Adrenal gland (tissue), 12 donors: ENCODE measurements around the gene CENPP. TPM values are rescaled to one million over a fixed set of nuclear protein-coding genes. Genes with fewer than 3 reads are reported as not detected.

ENCODE experiments used
- DNase-seq, 7 donors: peaks; one replicate each; pipeline ENCODE4 v3.0.0-alpha.2; 2019 to 2020
- H3K27ac ChIP-seq, 5 donors: fragments of 200-600 bp; sonication (generic) in 4 of 5; 1 replicate in 3 of 5; 2 replicates in 2 of 5; pipeline versions ENCODE4 v1.5.1 to v1.8.0; 2016 to 2020; ENCODE audit warnings: mild to moderate bottlenecking in 1 of 5
- H3K27me3 ChIP-seq: fragments of 200-600 bp; 2 replicates; pipeline ENCODE4 v1.8.0; 2021
- H3K36me3 ChIP-seq, 2 donors: fragments of 200-600 bp; replicated peaks in 1 of 2; 1 replicate in 1 of 2; 2 replicates in 1 of 2; pipeline versions ENCODE4 v1.5.1 to v1.8.0; 2018 to 2022
- H3K4me1 ChIP-seq, 2 donors: fragments of 200-600 bp; replicated peaks in 1 of 2; 1 replicate in 1 of 2; 2 replicates in 1 of 2; pipeline versions ENCODE4 v1.5.1 to v1.8.0; 2018 to 2021
- H3K4me3 ChIP-seq, 4 donors: fragments of 200-600 bp; sonication (generic) in 3 of 4; one replicate each; pipeline ENCODE4 v1.5.1; 2016 to 2018
- H3K9me3 ChIP-seq, 3 donors: fragments of 200-600 bp; sonication (generic) in 1 of 3; replicated peaks in 1 of 3; 1 replicate in 2 of 3; 2 replicates in 1 of 3; pipeline versions ENCODE4 v1.5.1 to v1.8.0; 2016 to 2021
- POLR2A ChIP-seq, 2 donors: fragments of 450-650 bp; IDR thresholded peaks; one replicate each; pipeline ENCODE4 v1.6.1; 2017; ENCODE audit warnings: antibody characterized with exemption in 2 of 2, mild to moderate bottlenecking in 2 of 2, moderate library complexity in 1 of 2
- WGBS, 4 donors: extraction: QIAGEN DNeasy Blood & Tissue Kit in 2 of 4; methylation state at CpG; one replicate each; pipeline versions ENCODE4 v1.1.5 to v1.1.7; 2013 to 2017; 5-methylcytosine and 5-hydroxymethylcytosine counted together
- intact Hi-C, 2 donors: fragments of 100-400 bp; cut with DNase I; formaldehyde crosslinking; loops; one replicate each; pipeline versions ENCODE4 v1.14.1 to v1.15.0; 2022 to 2023
- polyA plus RNA-seq, 3 donors: library from polyadenylated mRNA; stranded (reverse); fragments of 200-250 nt in 2 of 3; fragments of 350-450 nt in 1 of 3; fragmentation: Illumina TruSeq in 1 of 3; extraction: RNeasy Lipid Tissue Mini Kit (QIAGEN cat#74804) in 1 of 3; gene quantifications; one replicate each; pipeline ENCODE4 v1.2.3, GENCODE V29; 2013 to 2014
- total RNA-seq, 9 donors: library from RNA; depleted of rRNA in 4 of 9; stranded (reverse); fragments of >200 nt in 4 of 9; fragments of 120-200 nt in 1 of 9; fragmentation: NEBNext Ultra II Directional in 1 of 9; extraction: Animal tissue kit (Norgen Biotek cat#: 25700) in 1 of 9; gene quantifications; one replicate each; pipeline versions ENCODE4 v1.1.0 to v1.2.4, GENCODE V29; 2013 to 2023
- TF ChIP-seq, protein P1 (sequence below), 6 experiments: fragments of 450-650 bp in 4 of 6; fragments of 200-600 bp in 2 of 6; sonication (generic) in 1 of 6; IDR thresholded peaks; 1 replicate in 5 of 6; 2 replicates in 1 of 6; pipeline versions ENCODE4 v1.5.1 to v1.8.0; 2016 to 2021; ENCODE audit warnings: antibody characterized with exemption in 6 of 6, mild to moderate bottlenecking in 2 of 6, moderate library complexity in 1 of 6
- donor health status: healthy with polysubstance abuse.
- donor health status: Bipolar disorder and iron deficiency.
- donor health status: DM: yes; HTN: yes; CAD: no.
- donor health status: DM: no; HTN: no; CAD: no.
- donor health status: DM: no; HTN: no; CAD: no.
- donor health status: DM: yes; HTN: yes; CAD: no.

CENPP gene
- total and polyA plus RNA-seq, 12 donors: 1.1 to 14.0 (median 3.1) TPM

DNA sequence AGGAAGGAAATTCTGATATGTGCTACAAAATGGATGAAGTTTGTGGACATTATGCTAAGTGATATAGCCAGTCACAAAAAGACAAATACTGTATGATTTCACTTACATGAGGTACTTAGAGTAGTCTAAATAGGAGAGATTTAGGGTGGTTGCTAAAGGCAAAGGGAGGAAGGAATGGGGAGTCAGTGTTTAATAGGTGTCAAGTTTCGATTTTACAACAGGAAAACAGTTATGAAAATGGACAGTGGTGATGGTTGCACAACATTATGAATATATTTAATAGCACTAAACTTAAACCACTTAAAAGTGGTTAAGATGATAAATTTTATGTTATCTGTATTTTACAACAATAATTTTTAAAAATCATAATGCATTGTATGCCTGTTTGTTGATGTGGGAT, 250.4 kb downstream of the CENPP start:
- no peaks in the 10 kb centered on the region for H3K36me3 ChIP-seq
- no peak for DNase-seq
- no peaks in the 10 kb centered on the region for H3K27me3 ChIP-seq
- 52 to 75% (median 68%) methylated on average over 1 of the region's 1 CpG for WGBS, 4 donors
- TF ChIP-seq, protein P1, sequence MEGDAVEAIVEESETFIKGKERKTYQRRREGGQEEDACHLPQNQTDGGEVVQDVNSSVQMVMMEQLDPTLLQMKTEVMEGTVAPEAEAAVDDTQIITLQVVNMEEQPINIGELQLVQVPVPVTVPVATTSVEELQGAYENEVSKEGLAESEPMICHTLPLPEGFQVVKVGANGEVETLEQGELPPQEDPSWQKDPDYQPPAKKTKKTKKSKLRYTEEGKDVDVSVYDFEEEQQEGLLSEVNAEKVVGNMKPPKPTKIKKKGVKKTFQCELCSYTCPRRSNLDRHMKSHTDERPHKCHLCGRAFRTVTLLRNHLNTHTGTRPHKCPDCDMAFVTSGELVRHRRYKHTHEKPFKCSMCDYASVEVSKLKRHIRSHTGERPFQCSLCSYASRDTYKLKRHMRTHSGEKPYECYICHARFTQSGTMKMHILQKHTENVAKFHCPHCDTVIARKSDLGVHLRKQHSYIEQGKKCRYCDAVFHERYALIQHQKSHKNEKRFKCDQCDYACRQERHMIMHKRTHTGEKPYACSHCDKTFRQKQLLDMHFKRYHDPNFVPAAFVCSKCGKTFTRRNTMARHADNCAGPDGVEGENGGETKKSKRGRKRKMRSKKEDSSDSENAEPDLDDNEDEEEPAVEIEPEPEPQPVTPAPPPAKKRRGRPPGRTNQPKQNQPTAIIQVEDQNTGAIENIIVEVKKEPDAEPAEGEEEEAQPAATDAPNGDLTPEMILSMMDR (IDR thresholded peaks at IDR 0.05): no peak
- no peak for TF ChIP-seq POLR2A (IDR thresholded peaks at IDR 0.05)
- no peak overlapping the region for H3K27ac ChIP-seq
- H3K9me3 ChIP-seq: no peaks in the 10 kb centered on the region
- intact Hi-C loops: no loop called here
- H3K4me3 ChIP-seq: no peak overlapping the region
- H3K4me1 ChIP-seq: no peaks in the 10 kb centered on the region

DNA sequence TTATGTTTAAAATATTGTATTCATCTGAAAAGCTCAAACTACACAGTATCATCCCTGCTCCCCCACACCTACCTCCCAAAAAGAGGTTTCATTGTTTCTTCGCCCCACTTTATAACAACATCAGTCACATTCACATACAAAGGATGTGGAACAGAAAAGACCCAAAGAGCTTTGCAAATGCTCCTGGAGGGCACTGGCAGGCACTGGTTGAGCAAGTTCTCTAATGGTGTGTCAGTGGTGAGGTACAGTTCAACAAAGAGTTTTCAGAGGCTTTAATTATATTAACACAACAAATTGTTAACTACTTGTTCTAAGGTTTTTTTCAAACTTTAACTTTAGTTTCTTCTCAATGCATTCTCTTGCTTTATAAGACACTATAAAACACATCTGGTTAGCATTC, 264.2 kb downstream of the CENPP start:
- 75 to 92% (median 84%) methylated on average over 1 of the region's 1 CpG for WGBS, 4 donors
- Histone ChIP-seq H3K9me3 (no peaks in the 10 kb centered on the region), H3K36me3 (no peaks in the 10 kb centered on the region), H3K4me1 (no peaks in the 10 kb centered on the region), H3K27me3 (no peaks in the 10 kb centered on the region), H3K27ac (no peak overlapping the region), H3K4me3 (no peak overlapping the region)
- DNase-seq: no peak
- TF ChIP-seq POLR2A (IDR thresholded peaks at IDR 0.05): no peak
- TF ChIP-seq, protein P1 (IDR thresholded peaks at IDR 0.05): no peak
- intact Hi-C loops: no loop called here

- intact Hi-C loops: no loop called here
- Histone ChIP-seq H3K4me3 (no peak overlapping the region), H3K27me3 (no peaks in the 10 kb centered on the region), H3K36me3 (no peaks in the 10 kb centered on the region), H3K27ac (no peak overlapping the region), H3K9me3 (no peaks in the 10 kb centered on the region), H3K4me1 (no peaks in the 10 kb centered on the region)
- TF ChIP-seq POLR2A (IDR thresholded peaks at IDR 0.05): no peak
- TF ChIP-seq, protein P1 (IDR thresholded peaks at IDR 0.05): no peak
- DNase-seq: peak in 5 of 7 donors; percentile 38 to 72 (median 44)
- 29 to 52% (median 43%) methylated on average over 3 of the region's 3 CpGs for WGBS, 4 donors
These were observed 264.6 kb downstream of the CENPP start for GRCh38 chr9:92590377-92590776.

- Histone ChIP-seq H3K4me1 (no peaks in the 10 kb centered on the region), H3K4me3 (no peak overlapping the region), H3K36me3 (no peaks in the 10 kb centered on the region), H3K27me3 (no peaks in the 10 kb centered on the region), H3K27ac (no peak overlapping the region), H3K9me3 (no peaks in the 10 kb centered on the region)
- WGBS, 4 donors: 84 to 97% (median 92%) methylated on average over 1 of the region's 1 CpG
- DNase-seq: no peak
- TF ChIP-seq, protein P1 (IDR thresholded peaks at IDR 0.05): no peak
- TF ChIP-seq POLR2A (IDR thresholded peaks at IDR 0.05): no peak
- intact Hi-C loops: no loop called here
These were observed 266.8 kb downstream of the CENPP start for GRCh38 chr9:92592537-92592936.
